NCI-H2029 (cell line): ENCODE data around the gene KDM6A.
"Not testable (repeated sequence)": the region's sequence is repeated elsewhere in the genome, so short reads cannot be mapped to it uniquely, and the experiment has no call there.

Experiments
- DNase-seq: peaks from one replicate; lab custom pipeline; 2025; lab: John Stamatoyannopoulos, UW

KDM6A gene

GRCh38 chrX:45083314-45083713, 210.3 kb downstream of the KDM6A start:
- DNase-seq, result no peak

- peak; percentile 3 for DNase-seq
Observed at GRCh38 chrX:45110494-45110893, 237.5 kb downstream of the KDM6A start.

- no peak for DNase-seq
Observed at GRCh38 chrX:45126158-45126557, 253.2 kb downstream of the KDM6A start.

- DNase-seq, result no peak
Observed at GRCh38 chrX:45128896-45129454, 256.0 kb downstream of the KDM6A start.

GRCh38 chrX:45133465-45133864, 260.5 kb downstream of the KDM6A start:
- DNase-seq, result no peak

- DNase-seq, result no peak
Observed at GRCh38 chrX:45134315-45134731, 261.3 kb downstream of the KDM6A start.

- no peak for DNase-seq
Observed at GRCh38 chrX:45134775-45135174, 261.8 kb downstream of the KDM6A start.

- DNase-seq, result not testable (repeated sequence)
Observed at GRCh38 chrX:45135391-45136075, 262.5 kb downstream of the KDM6A start.

- DNase-seq, result no peak
Observed at GRCh38 chrX:45137531-45137930, 264.5 kb downstream of the KDM6A start.

- DNase-seq, result no peak
Observed at GRCh38 chrX:45138525-45138924, 265.5 kb downstream of the KDM6A start.

- DNase-seq, result no peak
Observed at GRCh38 chrX:45140812-45141211, 267.8 kb downstream of the KDM6A start.

GRCh38 chrX:45142185-45142584, 269.2 kb downstream of the KDM6A start:
- no peak for DNase-seq

- no peak for DNase-seq
Observed at GRCh38 chrX:45143455-45143854, 270.5 kb downstream of the KDM6A start.

GRCh38 chrX:45145492-45146215, 272.7 kb downstream of the KDM6A start:
- no peak for DNase-seq

- DNase-seq, result no peak
Observed at GRCh38 chrX:45150821-45151220, 277.8 kb downstream of the KDM6A start.

GRCh38 chrX:45154033-45154360, 281.0 kb downstream of the KDM6A start:
- DNase-seq, result no peak

GRCh38 chrX:45154462-45154861, 281.5 kb downstream of the KDM6A start:
- no peak for DNase-seq

- DNase-seq, result no peak
Observed at GRCh38 chrX:45157647-45158046, 284.7 kb downstream of the KDM6A start.
